Stimulated activated CD8-positive, alpha-beta memory T cell treated with anti-CD3 and anti-CD28 coated beads, Interleukin-7, amount 100 ng/mL, for 1 hour (primary cell): ENCODE measurements around the gene ERBB4.

Experiments used
- DNase-seq, 2 donors: peaks; one replicate each; pipeline ENCODE4 v3.0.0-alpha.2; 2020; ENCODE audit warnings: low read depth in 2 of 2

ERBB4 gene

DNA sequence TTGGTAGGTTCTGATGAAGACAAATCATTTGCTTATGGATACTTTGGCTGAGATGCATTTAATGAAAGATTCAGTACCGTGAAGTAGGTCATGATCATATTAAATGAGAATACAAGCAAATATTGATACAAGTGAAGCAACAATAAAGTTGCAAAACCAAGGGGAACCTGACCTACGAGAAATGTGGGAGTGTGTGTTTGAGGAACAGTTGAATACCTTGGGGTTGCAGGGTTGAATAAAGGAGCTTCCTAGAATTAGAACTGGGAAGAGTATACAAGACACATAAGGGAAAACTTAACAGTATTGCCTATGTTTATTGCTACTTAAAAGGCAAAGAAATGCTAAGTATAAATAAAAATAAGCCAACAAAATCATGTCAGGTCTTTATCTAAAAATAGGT, 702.9 kb downstream of the ERBB4 start:
- DNase-seq: no peak

DNA sequence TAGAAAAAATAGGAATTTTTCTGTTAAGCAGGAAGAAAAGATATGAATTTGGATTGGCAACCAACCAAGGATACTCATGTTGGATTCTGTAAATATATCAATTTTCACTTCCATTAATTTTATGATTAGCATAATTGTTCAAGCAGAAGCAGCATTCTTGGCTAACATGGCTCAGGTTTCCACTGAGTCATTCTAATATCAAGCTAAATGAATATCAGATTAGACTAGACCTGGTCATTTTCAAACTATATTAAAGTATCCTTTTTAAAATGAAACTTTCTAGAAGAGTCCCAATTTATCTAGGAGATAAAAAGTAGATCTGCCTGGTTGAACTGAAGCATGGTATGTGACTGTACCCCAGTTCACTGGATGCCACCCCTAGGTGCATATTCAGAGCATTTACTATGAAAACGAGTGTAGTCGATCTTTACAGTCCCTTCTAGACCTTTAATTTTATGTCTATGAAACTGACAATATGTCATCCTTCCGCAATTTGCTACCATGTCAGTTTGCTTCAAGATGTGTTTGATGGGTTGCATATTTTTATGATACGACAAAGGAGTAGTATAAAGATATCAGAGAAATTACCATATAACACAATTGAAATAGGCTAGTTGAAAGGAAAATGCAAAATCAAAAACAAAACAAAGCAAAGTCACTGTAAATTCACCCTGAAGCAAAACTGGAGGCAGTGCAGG, 704.9 kb downstream of the ERBB4 start:
- DNase-seq: no peak

DNA sequence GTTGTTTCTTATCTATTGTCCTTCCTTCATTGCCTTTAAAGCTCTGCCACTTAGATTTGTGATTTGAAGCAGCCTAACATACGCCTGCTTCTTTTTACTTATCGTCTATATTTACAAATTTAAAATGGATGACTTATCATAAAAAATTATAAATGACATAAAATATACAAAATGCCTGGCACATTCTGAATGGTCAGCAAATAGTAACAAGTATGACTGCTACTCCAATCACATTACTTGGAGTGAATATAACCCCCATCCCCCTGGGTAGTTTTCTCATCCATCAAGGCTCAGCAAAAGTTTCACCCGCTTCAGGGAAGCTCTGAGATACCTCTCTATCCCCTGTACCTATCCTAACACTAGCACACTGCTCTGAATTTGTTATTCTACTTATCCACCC, 708.9 kb downstream of the ERBB4 start:
- no peak for DNase-seq

DNA sequence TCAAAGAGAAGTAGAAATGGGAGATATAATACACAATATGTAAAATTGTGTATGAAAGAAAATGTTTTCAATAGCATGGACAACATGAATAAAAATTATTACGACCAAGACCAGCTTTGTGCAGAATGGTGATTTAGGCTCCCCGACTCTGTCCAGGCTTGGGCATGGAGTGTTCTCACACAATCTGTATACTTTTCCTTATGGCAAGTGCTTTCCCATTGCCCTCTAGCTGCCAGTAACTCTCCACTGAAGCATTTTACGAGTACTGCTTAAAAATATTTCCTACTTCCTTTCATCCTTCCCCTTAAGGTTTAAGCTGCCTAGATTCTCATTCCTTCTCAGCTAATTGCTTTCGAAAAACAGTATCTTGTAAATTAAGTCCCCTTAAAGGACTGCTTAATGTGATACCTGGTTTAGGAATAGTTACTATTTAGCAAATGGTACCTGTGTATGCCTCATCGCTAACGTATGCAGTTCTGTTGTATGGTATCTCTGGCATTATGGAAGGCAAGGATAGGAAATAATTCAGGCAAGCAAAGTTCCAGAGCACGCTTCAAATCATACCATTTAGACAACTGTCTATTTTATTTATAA, 714.6 kb downstream of the ERBB4 start:
- no peak for DNase-seq

GRCh38 chr2:211822686-211823335, 715.8 kb downstream of the ERBB4 start:
- DNase-seq: no peak

GRCh38 chr2:211816754-211817153, 721.8 kb downstream of the ERBB4 start:
- DNase-seq: no peak

GRCh38 chr2:211812587-211812986, 726.0 kb downstream of the ERBB4 start:
- no peak for DNase-seq

DNA sequence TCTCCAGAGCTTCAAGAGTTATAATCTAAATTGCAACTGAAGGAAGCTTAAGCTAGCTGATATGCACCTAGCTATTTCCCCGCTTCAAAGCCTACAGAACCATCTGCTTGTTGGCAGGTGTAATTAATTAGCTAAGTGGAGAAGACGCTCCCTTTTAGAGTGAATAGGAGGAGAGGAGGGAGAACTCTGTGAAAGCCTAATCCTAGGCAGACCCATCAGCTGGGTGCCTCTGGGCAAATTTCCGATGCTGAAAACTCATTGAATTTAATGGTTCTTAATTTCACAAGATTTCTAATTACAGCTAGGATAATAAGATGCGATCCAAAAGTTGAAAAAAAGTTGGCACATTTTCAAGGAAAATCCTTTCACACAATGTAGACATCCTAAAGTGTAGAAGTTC, 735.9 kb downstream of the ERBB4 start:
- no peak for DNase-seq

DNA sequence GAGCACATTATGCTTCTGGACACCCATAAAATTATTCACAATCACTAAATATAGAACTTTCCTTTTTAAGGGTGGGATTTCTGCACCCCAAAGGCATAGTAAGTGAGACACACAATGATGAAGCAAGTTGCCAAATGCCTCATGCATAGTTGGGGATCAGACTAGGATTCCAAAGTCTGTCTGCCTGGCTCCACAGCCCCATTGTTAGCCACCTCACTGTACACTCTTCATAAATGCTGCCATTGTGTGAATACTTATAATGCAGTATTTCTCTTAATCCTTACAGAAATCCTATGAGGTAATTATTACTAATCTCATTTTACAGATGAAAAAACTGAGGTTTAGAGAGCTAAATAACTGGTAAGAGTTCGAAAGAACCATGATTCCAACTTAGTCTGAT, 738.6 kb downstream of the ERBB4 start:
- no peak for DNase-seq

DNA sequence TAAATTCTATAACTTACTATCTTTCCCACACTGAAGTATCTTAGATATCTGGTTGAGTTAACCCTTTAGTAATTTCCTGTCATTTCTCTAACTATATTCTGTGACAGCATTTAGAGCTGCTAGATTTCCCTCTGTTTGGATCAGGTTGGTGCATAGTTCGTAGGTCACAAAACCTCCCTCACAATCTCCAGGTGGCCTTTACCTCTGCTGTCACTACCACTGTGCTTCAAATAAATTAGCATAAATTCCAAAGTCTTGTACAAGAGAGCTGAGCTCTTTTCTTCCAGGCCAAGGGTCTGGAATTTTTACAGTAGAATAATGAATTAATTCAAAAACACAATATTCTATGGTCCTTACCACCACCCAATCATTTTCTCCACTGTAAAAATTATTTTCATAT, 739.7 kb downstream of the ERBB4 start:
- DNase-seq: no peak

DNA sequence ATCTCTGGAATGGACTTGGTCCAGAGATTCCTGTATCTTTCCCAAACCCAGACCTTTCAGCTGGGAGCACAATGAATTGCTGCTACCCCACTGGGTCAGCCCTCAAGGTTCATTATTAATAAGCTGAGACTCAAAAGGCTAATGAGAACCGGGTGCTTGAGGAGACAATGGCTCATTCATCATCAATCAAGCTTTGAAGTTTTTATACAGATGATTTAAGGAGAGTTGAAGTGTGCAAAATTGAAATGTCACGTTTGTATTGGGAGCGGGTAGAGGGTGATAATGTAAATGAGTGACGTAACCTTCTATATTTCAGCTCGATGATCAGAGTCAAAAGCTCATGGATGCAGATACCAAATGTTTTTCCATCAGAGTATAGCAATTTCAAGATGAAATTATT, 744.9 kb downstream of the ERBB4 start:
- no peak for DNase-seq

- DNase-seq: no peak
Measured at GRCh38 chr2:211789982-211790381, 748.6 kb downstream of the ERBB4 start.

GRCh38 chr2:211766689-211767088, 771.9 kb downstream of the ERBB4 start:
- DNase-seq: no peak

- DNase-seq: no peak
Measured at GRCh38 chr2:211762479-211762878, 776.1 kb downstream of the ERBB4 start.

GRCh38 chr2:211760103-211760502, 778.5 kb downstream of the ERBB4 start:
- DNase-seq: no peak

GRCh38 chr2:211756266-211756665, 782.3 kb downstream of the ERBB4 start:
- no peak for DNase-seq

DNA sequence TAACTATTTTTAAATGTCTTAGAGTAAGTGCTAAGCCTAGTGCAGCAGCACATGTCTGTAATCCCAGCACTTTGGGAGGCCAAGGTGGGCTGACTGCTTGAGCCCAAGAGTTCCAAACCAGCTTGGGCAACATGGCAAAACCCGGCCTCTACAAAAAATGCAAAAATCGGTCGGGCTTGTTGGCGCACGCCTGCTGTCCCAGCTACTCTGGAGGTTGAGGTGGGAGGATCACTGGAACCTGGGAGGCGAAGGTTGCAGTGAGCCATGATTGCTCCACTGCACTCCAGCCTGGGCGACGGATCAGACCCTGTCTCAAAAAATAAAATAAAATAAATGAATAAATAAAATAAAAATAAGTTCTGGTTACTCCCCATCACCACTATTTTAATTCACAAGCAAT, 783.4 kb downstream of the ERBB4 start:
- DNase-seq: no peak

DNA sequence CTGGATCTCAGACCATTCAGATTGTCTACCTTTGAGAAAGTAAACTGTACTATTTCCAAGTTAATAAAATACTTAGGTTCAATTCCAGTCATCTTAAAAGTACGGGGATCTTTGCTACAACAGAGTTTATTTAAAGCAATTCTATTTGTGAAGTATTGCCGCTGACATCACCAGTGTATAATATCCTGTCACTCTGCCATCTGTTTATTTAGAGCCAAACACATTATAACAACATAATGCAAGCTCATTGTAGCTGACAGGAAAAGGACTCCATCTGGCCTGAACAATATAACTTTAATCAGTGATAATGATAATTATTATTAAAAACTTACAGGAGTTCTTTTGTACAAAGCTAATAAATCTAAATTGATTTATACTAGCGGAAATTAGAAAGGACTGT, 786.8 kb downstream of the ERBB4 start:
- DNase-seq: no peak

- no peak for DNase-seq
Measured at GRCh38 chr2:211748339-211748738, 790.3 kb downstream of the ERBB4 start.

- no peak for DNase-seq
Measured at GRCh38 chr2:211745295-211746097, 793.1 kb downstream of the ERBB4 start.

DNA sequence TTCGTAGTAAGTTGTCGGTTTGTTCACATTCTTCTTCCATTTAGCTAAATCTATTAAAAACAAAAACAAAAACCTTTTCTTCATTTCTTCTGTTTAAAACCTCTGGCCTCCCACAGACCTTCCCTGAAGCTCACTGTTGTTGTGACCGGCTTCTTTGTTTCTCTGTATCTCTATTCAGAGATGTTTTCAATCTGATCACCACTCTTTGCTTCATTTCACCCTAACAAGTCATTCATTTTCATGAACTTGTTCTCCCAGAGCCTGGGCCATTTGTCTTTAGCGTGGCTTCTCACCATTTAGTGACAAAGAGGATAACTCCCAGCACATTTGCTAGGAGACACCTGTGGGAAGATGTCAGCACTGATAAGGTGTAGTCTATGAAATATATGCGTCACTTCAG, 794.2 kb downstream of the ERBB4 start:
- DNase-seq: no peak

- no peak for DNase-seq
Measured at GRCh38 chr2:211741966-211742365, 796.6 kb downstream of the ERBB4 start.

GRCh38 chr2:211737282-211737681, 801.3 kb downstream of the ERBB4 start:
- DNase-seq: no peak
